HL-60/S4 treated with retinoic acid at 250 ng/mL for 4 days and 3 days (cell line): ENCODE results near the gene EFNB1.

Experiments
- in situ Hi-C: fragments of 300-500 bp; cut with MboI; formaldehyde crosslinking; loops from 2 replicates; pipeline ENCODE4 v1.7.0; 2022; ENCODE audit warnings: low sequenced_read_pairs

EFNB1 gene

DNA sequence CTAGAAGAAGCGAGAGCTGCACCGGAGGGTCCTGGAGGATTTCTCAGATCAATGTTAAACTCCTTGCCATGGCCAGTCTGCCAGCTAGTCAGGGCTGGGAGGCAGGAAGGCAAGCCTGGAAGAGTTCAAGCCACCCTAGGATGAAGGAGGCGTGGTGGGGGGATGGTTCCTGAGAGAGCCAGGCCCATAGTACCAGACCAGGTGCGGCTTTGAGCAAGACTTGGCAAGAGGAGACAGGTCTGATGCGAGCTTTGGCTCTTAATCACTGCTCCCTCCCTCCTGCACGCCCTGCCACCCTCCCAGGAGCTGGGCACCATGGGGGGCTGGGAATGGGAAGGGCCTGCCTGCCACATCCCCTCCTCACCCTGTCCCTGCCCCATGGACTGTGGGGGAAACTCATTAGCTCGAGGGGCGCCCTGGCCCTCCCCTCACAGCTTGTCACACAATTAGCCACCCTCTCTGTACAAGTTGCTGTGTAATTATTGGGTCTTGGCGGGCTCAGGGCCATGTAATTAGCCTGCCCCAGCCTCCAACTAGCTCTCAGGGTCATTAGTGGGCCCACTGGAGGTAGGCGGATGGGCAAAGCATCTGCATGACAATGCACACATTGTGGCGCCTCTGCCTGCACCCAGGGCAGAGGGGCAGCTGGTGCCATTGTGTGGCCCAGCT lies 50.3 kb downstream of the EFNB1 start:
- in situ Hi-C loops = no loop called here

DNA sequence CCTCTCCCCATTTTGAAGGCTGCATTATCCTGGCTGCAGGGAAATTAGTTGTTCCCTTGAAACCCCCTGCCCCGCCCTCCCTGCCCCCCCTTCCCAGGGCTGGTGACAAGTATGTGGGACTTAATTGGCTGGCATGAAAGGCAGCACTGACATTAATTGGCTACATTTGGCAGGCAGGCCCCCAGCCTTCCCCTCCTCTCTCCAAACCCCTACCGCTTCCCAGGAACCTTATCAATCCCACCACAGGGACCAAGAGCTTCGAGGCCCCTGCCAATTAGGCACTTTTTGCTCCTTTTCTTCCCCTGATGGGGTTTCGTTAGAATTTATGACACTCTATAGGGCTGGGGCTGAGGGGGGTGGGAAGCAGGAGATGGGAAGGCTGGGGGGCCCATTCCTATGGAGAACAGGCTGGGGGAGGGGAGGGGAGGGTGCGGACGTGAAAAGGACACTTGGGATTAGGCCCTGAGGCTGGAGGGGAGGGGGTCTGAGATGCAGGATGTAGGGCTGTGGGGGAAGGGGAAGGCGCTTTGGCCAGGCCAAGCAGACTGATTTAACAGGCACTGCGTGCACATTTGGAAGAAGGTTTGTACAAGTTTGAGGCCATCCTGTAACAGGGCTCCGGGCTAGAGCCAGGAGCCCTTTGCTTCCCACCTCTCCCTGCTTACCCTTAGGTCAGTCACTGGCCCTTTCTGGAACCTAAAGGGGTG lies 52.2 kb downstream of the EFNB1 start:
- in situ Hi-C loops = no loop called here

- in situ Hi-C loops = no loop called here
Measured at GRCh38 chrX:68881911-68882310, 53.1 kb downstream of the EFNB1 start.

DNA sequence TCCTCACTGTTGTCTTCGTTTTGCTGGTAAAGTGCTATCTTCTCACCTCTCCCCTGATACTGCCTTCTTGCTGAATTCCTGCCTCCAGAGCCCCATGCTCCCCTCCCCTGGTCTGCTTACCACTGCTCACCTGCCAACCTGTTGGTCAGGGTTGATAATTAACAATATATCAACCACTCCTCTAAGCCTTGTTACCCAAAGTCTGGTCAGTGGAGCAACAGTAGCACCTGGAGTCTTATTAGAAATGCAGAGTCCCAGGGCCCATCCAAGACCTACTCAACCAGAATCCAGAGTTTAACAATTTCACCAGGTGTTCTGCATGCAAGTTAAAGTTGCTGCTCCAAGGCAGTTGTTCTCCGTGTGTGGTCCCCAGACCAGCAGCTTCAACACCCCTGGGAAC lies 55.0 kb downstream of the EFNB1 start:
- in situ Hi-C loops = no loop called here

GRCh38 chrX:68889249-68889648 lies 60.4 kb downstream of the EFNB1 start:
- in situ Hi-C loops = no loop called here
